Measurements from ENCODE around the gene ST7.

- TF ChIP-seq GATA2 (IDR thresholded peaks at IDR 0.05; ENCODE audit: low read depth, low read length) = no peak
- no peak for TF ChIP-seq GATA3 (IDR thresholded peaks at IDR 0.05; ENCODE audit: low read depth, low read length)
Measured at GRCh38 chr7:117041822-117042221, 88.5 kb downstream of the ST7 start.

Data from SH-SY5Y (cell line).